Measurements from ENCODE around the gene PTGES. TPM values are rescaled to one million over a fixed set of nuclear protein-coding genes. Genes with fewer than 3 reads are reported as not detected.

The PTGES gene
- total RNA-seq, 1 donor from 2014 or later, result 1.2 TPM

DNA sequence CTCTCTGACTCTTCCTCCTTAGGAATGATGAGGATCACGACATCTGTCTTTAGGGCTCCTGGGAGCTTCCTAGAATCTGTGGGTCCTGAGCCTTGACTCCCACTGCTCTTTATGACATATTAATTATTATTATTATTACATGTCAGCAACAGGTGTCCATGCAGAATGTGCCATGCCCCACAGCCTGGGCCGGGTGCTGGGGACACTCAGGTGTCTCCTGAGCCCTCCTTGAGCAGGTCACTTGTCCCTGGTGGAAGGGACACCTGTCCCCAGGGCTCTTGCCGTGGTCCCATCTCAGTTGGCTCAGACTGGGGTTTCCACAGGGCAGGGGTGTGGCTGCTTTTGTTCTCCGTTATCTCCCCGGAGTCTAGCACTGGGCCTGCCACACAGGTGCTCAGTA is 34.2 kb downstream of the PTGES start:
- TF ChIP-seq, protein P1, sequence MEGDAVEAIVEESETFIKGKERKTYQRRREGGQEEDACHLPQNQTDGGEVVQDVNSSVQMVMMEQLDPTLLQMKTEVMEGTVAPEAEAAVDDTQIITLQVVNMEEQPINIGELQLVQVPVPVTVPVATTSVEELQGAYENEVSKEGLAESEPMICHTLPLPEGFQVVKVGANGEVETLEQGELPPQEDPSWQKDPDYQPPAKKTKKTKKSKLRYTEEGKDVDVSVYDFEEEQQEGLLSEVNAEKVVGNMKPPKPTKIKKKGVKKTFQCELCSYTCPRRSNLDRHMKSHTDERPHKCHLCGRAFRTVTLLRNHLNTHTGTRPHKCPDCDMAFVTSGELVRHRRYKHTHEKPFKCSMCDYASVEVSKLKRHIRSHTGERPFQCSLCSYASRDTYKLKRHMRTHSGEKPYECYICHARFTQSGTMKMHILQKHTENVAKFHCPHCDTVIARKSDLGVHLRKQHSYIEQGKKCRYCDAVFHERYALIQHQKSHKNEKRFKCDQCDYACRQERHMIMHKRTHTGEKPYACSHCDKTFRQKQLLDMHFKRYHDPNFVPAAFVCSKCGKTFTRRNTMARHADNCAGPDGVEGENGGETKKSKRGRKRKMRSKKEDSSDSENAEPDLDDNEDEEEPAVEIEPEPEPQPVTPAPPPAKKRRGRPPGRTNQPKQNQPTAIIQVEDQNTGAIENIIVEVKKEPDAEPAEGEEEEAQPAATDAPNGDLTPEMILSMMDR (conservative IDR thresholded peaks at IDR 0.05), result no peak
- Mint-ChIP-seq H3K27ac (ENCODE audit: unreplicated experiment) (no peak overlapping the region), H3K36me3 (ENCODE audit: low read depth) (no peaks in the 10 kb centered on the region), H3K4me3 (no peak overlapping the region), H3K9me3 (no peaks in the 10 kb centered on the region), H3K4me1 (no peaks in the 10 kb centered on the region), H3K27me3 (ENCODE audit: low read depth) (no peaks in the 10 kb centered on the region)
- DNase-seq (ENCODE audit: low read depth, low spot score), result no peak

DNA sequence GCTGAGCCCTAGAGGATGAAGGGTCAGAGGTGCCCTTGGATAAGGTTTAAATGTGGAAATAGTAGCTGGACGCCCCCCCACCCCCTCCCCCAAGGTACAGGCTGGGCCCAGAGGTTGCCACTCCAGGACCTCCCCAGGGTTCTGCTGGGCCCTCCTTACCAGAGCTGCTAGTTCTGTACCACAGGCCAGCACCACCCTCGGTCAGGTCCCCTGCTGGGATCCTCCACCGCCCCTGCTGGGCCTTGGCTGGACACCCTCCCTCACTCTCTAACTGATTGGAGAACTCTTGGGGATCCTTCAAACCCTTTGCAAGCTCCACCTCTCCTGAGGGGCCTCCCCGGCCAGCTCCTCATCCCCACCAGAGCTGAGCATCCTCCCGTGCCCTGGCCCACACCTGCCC is 34.9 kb downstream of the PTGES start:
- Mint-ChIP-seq H3K27me3 (ENCODE audit: low read depth) (no peaks in the 10 kb centered on the region), H3K27ac (ENCODE audit: unreplicated experiment) (no peak overlapping the region), H3K4me3 (no peak overlapping the region), H3K9me3 (no peaks in the 10 kb centered on the region), H3K4me1 (peaks cover 2% of the 10 kb centered on the region), H3K36me3 (ENCODE audit: low read depth) (no peaks in the 10 kb centered on the region)
- TF ChIP-seq, protein P1 (conservative IDR thresholded peaks at IDR 0.05), result no peak
- DNase-seq (ENCODE audit: low read depth, low spot score), result no peak

DNA sequence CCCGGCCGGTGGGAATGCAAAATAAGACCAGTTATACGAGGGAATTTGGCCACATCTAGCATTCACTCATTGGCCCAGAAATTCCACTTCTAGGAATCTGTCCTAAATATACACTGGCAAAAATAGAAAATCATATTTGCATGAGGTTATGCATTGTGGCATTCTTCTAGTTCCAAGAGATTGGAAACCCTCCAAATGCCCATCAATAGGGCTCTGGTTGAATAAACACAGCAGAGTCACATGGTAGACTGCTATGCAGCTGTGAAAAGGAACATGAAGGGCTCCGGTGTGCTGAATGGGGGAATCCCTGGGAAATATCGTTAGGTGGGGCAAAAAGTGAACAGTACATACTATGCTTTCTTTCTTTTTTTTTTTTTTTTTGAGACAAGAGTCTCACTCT is 36.8 kb downstream of the PTGES start:
- no peaks in the 10 kb centered on the region for H3K9me3 Mint-ChIP-seq
- H3K4me1 Mint-ChIP-seq, result peaks cover 15% of the 10 kb centered on the region
- no peaks in the 10 kb centered on the region for H3K36me3 Mint-ChIP-seq (ENCODE audit: low read depth)
- DNase-seq (ENCODE audit: low read depth, low spot score), result no peak
- H3K27me3 Mint-ChIP-seq (ENCODE audit: low read depth), result no peaks in the 10 kb centered on the region
- H3K4me3 Mint-ChIP-seq, result no peak overlapping the region
- no peak overlapping the region for H3K27ac Mint-ChIP-seq (ENCODE audit: unreplicated experiment)
- TF ChIP-seq, protein P1 (conservative IDR thresholded peaks at IDR 0.05), result no peak

DNA sequence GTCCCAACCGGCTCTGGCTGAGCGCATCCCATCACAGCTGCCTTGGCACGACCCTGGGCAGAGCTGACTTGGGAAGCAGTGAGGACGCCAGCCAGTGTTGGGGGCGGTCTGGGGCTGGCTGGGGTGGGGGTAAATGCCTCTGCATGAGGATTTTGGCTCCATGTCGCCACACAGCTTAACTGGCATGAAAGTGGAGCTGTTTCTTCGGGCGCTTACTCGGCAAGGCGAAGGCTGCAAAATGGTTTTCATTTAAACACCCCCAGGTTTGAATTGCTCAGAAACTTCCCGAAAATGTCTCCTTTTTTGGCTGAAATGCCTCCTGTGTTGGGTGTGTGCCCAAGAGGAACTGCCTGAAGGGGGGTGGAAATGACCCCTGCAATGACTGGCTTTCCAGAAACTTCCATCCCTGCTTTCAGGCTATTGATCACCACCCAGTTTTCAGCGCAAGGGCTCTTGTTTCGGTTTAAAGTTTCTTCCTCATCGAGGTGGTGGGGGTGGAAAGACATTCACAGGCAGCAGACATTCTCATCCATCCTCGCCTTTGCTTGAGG is 38.3 kb downstream of the PTGES start:
- Mint-ChIP-seq H3K4me1 (peaks cover 15% of the 10 kb centered on the region), H3K9me3 (no peaks in the 10 kb centered on the region), H3K27ac (ENCODE audit: unreplicated experiment) (no peak overlapping the region), H3K4me3 (no peak overlapping the region), H3K36me3 (ENCODE audit: low read depth) (no peaks in the 10 kb centered on the region), H3K27me3 (ENCODE audit: low read depth) (no peaks in the 10 kb centered on the region)
- no peak for DNase-seq (ENCODE audit: low read depth, low spot score)
- TF ChIP-seq, protein P1 (conservative IDR thresholded peaks at IDR 0.05), result no peak

DNA sequence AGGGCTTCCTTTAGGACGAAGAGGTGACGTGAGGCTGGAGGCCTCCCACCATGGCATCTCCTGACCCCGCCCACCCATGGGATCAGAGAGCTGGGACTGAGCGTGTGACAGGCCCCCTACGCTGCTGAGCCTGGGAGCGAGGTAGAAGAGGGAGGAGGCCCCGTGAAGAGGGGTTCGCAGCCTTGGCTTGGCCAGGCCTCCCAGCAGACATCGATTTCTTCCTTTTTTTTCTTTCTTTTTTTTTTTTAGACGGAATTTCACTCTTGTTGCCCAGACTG is 39.5 kb downstream of the PTGES start:
- no peak overlapping the region for H3K4me3 Mint-ChIP-seq
- DNase-seq (ENCODE audit: low read depth, low spot score), result no peak
- H3K27ac Mint-ChIP-seq (ENCODE audit: unreplicated experiment), result no peak overlapping the region

More for the DNA sequence above, 39.5 kb downstream of the PTGES start:
- Mint-ChIP-seq H3K9me3 (no peaks in the 10 kb centered on the region), H3K4me1 (peaks cover 21% of the 10 kb centered on the region), H3K27me3 (ENCODE audit: low read depth) (no peaks in the 10 kb centered on the region), H3K36me3 (ENCODE audit: low read depth) (no peaks in the 10 kb centered on the region)
- TF ChIP-seq, protein P1 (conservative IDR thresholded peaks at IDR 0.05), result no peak

All from neural crest cell (in vitro differentiated cells).